ENCODE data around the gene ITGA8. TPM values are rescaled to one million over a fixed set of nuclear protein-coding genes. Genes with fewer than 3 reads are reported as not detected.
A peak's percentile ranks its signal among the peaks of the same experiment; 100 is the strongest.

ITGA8 gene
- total and polyA plus RNA-seq, 4 donors: 149 to 885 (median 426) TPM

DNA sequence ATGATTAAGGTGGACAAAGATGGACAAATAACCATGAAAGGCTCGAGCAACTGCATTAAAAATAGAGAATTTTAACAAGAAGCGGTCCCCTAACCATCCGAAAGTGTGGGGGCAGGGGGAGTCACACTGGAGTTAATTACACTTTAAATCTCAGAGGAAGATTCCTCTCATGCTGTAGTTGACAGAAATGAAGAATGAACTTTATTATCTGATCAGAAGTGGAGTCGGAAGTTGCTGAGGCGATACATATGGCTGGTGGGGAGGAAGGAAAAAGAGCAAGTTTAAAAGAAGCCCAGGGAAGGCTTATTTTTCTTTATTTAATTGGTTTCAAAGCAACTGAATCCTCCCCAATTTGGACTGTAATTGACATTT is 246.3 kb downstream of the ITGA8 start:
- no peak overlapping the region for H3K4me3 ChIP-seq (ENCODE audit: low read length in 2 of 2)
- no peaks in the 10 kb centered on the region for H3K27me3 ChIP-seq (ENCODE audit: control insufficient read depth in 1 of 2, insufficient read depth in 2 of 2, low read length in 1 of 2)
- no peaks in the 10 kb centered on the region for H3K9me3 ChIP-seq (ENCODE audit: control insufficient read depth, low read length)
- H3K36me3 ChIP-seq (ENCODE audit: control insufficient read depth in 1 of 2, insufficient read depth in 2 of 2, low read length in 1 of 2): no peaks in the 10 kb centered on the region
- intact Hi-C loops (cut with DNase I): no loop called here
- H3K27ac ChIP-seq (ENCODE audit: low read depth in 1 of 2, low read length in 2 of 2): no peak overlapping the region
- 70 to 80% methylated on average over 5 of the region's 5 CpGs for WGBS, 2 donors
- DNase-seq (no peak), ATAC-seq (ENCODE audit: low FRiP score) (no peak)
- H3K4me1 ChIP-seq (ENCODE audit: control insufficient read depth in 1 of 2, insufficient read depth in 2 of 2, low read length in 2 of 2): peaks cover 0 to 11% of the 10 kb centered on the region in 2 donors

DNA sequence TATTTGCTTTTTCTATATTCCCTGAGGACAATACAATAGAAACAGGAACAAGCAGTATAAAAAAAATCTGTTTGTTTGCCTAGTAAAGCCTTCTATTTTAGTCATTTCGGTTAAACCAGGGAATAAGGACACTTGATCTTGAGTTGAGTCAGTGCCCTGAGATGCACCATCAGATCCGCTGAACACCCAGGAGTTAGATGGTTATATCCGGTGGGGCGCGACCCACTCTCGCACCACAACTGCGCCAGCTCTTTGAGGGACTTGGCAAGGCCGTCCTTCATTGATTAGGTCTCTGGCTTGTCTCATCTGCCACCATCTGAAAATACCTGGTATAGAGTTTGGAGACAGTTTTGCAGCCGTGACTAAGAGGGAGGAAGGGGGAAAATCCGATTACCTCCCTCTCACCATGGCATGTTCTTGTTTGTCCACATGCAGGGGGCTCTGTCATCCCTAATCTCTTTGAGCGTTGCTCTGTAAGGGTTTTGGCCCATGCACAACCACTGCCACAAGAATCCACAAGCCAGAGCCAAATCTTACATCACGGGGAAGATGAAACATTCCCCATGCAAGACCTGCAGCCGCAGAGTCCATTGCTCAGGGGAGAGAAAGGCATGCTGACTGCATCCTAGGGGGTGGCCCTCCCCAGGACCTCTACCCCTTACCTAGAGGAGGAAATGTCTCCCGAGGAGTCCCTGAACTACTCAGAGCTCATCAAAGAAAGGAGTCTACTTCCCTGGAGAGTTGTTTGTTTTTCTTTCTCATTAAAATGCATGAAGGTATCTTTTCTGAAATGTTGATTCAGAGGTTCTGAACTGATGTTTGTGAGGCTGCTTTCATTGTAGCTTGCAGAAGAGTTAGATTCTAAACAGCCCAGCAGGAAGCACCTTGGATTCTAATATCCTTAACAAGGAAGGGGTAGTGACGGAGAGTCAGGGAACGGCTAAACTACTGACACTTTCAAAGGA is 247.0 kb downstream of the ITGA8 start:
- no peaks in the 10 kb centered on the region for H3K36me3 ChIP-seq (ENCODE audit: control insufficient read depth in 1 of 2, insufficient read depth in 2 of 2, low read length in 1 of 2)
- peaks cover 0 to 11% of the 10 kb centered on the region in 2 donors for H3K4me1 ChIP-seq (ENCODE audit: control insufficient read depth in 1 of 2, insufficient read depth in 2 of 2, low read length in 2 of 2)
- peak overlapping the region in 1 of 2 donors; percentile 5 for H3K27ac ChIP-seq (ENCODE audit: low read depth in 1 of 2, low read length in 2 of 2)
- no peaks in the 10 kb centered on the region for H3K27me3 ChIP-seq (ENCODE audit: control insufficient read depth in 1 of 2, insufficient read depth in 2 of 2, low read length in 1 of 2)
- DNase-seq: no peak
- intact Hi-C loops (cut with DNase I): no loop called here
- H3K4me3 ChIP-seq (ENCODE audit: low read length in 2 of 2): no peak overlapping the region
- 55 to 59% methylated on average over 16 of the region's 16 CpGs for WGBS, 2 donors
- H3K9me3 ChIP-seq (ENCODE audit: control insufficient read depth, low read length): no peaks in the 10 kb centered on the region
- ATAC-seq (ENCODE audit: low FRiP score): no peak

DNA sequence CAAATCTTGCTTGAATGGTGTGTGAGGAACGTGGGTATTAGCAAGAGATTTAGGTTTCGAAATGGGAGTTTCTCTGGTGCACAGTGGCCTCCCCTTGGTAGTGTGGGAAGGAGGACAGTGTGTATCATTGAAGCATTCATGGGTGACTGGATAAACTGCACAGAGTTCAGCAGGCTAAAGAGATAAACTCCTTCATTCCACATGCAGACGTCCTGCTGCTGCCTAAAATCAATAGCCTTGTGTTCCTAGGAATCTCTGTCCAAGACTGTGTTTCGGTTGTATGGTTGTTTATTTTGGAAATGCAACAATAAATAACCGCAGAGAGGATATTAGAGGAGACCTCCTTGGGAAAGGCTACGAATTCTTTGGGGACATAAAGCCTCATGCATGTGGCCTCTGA is 247.7 kb downstream of the ITGA8 start:
- Histone ChIP-seq H3K27me3 (ENCODE audit: control insufficient read depth in 1 of 2, insufficient read depth in 2 of 2, low read length in 1 of 2) (no peaks in the 10 kb centered on the region), H3K9me3 (ENCODE audit: control insufficient read depth, low read length) (no peaks in the 10 kb centered on the region), H3K4me1 (ENCODE audit: control insufficient read depth in 1 of 2, insufficient read depth in 2 of 2, low read length in 2 of 2) (peaks cover 0 to 9% of the 10 kb centered on the region in 2 donors), H3K27ac (ENCODE audit: low read depth in 1 of 2, low read length in 2 of 2) (no peak overlapping the region), H3K36me3 (ENCODE audit: control insufficient read depth in 1 of 2, insufficient read depth in 2 of 2, low read length in 1 of 2) (no peaks in the 10 kb centered on the region), H3K4me3 (ENCODE audit: low read length in 2 of 2) (no peak overlapping the region)
- DNase-seq: no peak
- intact Hi-C loops (cut with DNase I): no loop called here
- WGBS, 2 donors: 44 to 45% methylated on average over 6 of the region's 6 CpGs
- no peak for ATAC-seq (ENCODE audit: low FRiP score)

DNA sequence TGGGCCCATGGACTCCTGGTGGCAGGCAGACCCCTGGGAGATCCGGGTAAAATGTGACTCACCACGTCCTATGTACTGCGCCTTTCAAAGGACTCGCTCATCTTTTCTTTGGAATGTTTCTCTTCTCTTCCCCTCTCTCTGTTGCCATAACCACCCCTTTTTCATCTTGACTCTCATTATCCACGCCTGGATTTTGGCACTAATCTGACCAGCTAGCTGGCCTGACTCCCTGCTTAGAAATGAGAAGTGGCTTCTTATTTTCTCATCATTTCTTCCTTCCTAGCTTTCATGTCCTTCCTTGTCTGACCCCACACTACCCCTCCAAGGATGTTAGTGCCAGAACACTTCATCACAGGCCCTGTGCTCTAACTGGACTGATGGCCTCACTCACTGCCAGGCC is 250.6 kb downstream of the ITGA8 start:
- Histone ChIP-seq H3K27me3 (ENCODE audit: control insufficient read depth in 1 of 2, insufficient read depth in 2 of 2, low read length in 1 of 2) (no peaks in the 10 kb centered on the region), H3K27ac (ENCODE audit: low read depth in 1 of 2, low read length in 2 of 2) (no peak overlapping the region), H3K4me1 (ENCODE audit: control insufficient read depth in 1 of 2, insufficient read depth in 2 of 2, low read length in 2 of 2) (peaks cover 4 to 6% of the 10 kb centered on the region in 2 donors), H3K36me3 (ENCODE audit: control insufficient read depth in 1 of 2, insufficient read depth in 2 of 2, low read length in 1 of 2) (no peaks in the 10 kb centered on the region), H3K4me3 (ENCODE audit: low read length in 2 of 2) (no peak overlapping the region), H3K9me3 (ENCODE audit: control insufficient read depth, low read length) (no peaks in the 10 kb centered on the region)
- WGBS, 2 donors: 89 to 92% methylated on average over 5 of the region's 5 CpGs
- DNase-seq: no peak
- intact Hi-C loops (cut with DNase I): no loop called here
- ATAC-seq (ENCODE audit: low FRiP score): no peak

DNA sequence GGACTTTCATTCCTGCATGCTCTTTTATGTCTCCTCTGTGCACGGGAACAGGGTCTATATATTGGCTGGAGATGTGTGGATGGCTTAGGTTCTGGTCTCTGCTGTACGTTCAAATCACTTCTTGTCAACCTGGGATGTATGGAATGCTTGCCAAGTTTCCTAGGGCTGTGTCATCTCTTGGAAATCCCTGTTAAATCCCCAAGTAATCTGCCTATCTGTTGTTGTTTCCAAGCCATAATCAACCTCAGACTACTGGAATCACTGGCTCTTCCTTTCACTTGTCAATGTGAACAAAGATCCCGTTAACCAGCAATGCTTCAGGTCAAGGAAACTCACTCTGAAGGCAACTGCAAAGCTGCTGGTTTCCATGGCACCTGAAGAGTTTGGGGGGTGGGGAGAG is 255.3 kb downstream of the ITGA8 start:
- no peak for ATAC-seq (ENCODE audit: low FRiP score)
- Histone ChIP-seq H3K27me3 (ENCODE audit: control insufficient read depth in 1 of 2, insufficient read depth in 2 of 2, low read length in 1 of 2) (no peaks in the 10 kb centered on the region), H3K4me1 (ENCODE audit: control insufficient read depth in 1 of 2, insufficient read depth in 2 of 2, low read length in 2 of 2) (peaks cover 0 to 10% of the 10 kb centered on the region in 2 donors), H3K27ac (ENCODE audit: low read depth in 1 of 2, low read length in 2 of 2) (no peak overlapping the region), H3K4me3 (ENCODE audit: low read length in 2 of 2) (no peak overlapping the region), H3K9me3 (ENCODE audit: control insufficient read depth, low read length) (no peaks in the 10 kb centered on the region), H3K36me3 (ENCODE audit: control insufficient read depth in 1 of 2, insufficient read depth in 2 of 2, low read length in 1 of 2) (no peaks in the 10 kb centered on the region)
- intact Hi-C loops (cut with DNase I): no loop called here
- WGBS, 2 donors: 95 to 96% methylated on average over 3 of the region's 3 CpGs
- no peak for DNase-seq

Other genes starting within 250 kb of the ITGA8 start
- gene MINDY3, start 140.6 kb upstream of the ITGA8 start, total RNA-seq: 10 to 100 TPM; 37.7 to 81.1 TPM
- gene MINDY3, start 140.6 kb upstream of the ITGA8 start, polyA plus RNA-seq: 10 to 100 TPM; 24.9 to 35.8 TPM